PC-9 (cell line): ENCODE results near the gene TRH. TPM values are rescaled to one million over a fixed set of nuclear protein-coding genes. Genes with fewer than 3 reads are reported as not detected.

Source experiments
- BruUV-seq: library from RNA; stranded (reverse); fragments of 400-500 nt; replicated peaks from 2 replicates; lab custom pipeline; 2021; lab: Mats Ljungman, UMichigan
- CTCF ChIA-PET: fragments of 300-600 bp; sonication (Branson Sonifier 250); formaldehyde crosslinking; loops from one replicate; lab custom pipeline; 2022; ENCODE audit warnings: antibody characterized with exemption; lab: Charles Lee
- POLR2A ChIA-PET: fragments of 300-600 bp; sonication (Branson Sonifier 250); formaldehyde crosslinking; loops from one replicate; lab custom pipeline; 2022; ENCODE audit warnings: antibody characterized with exemption; ENCODE audit not compliant: unreplicated experiment; lab: Charles Lee
- DNase-seq, 2 experiments: peaks; one replicate each; pipeline versions ENCODE4 v3.0.0 to v3.0.0-alpha.2; 2015 to 2022; ENCODE audit warnings: mixed read lengths in 1 of 2
- H2AFZ ChIP-seq: fragments of 200-600 bp; sonication (generic); 2 replicates; pipeline ENCODE4 v1.8.1; 2017; ENCODE audit warnings: antibody characterized with exemption
- H3F3A ChIP-seq: fragments of 200-600 bp; sonication (generic); 2 replicates; pipeline ENCODE4 v1.8.1; 2017; ENCODE audit warnings: antibody characterized with exemption, mild to moderate bottlenecking, low read depth; ENCODE audit not compliant: insufficient read depth
- H3K27ac ChIP-seq: fragments of 200-600 bp; sonication (generic); 2 replicates; pipeline ENCODE4 v1.6.1; 2016; ENCODE audit warnings: mixed run types
- H3K27me3 ChIP-seq: fragments of 200-600 bp; sonication (generic); 2 replicates; pipeline ENCODE4 v1.6.1; 2016; ENCODE audit warnings: low read depth, mixed run types; ENCODE audit not compliant: insufficient read depth
- H3K36me3 ChIP-seq: fragments of 200-600 bp; sonication (generic); 2 replicates; pipeline ENCODE4 v1.6.1; 2016; ENCODE audit warnings: low read depth, mixed run types
- H3K4me1 ChIP-seq: fragments of 200-600 bp; sonication (generic); replicated peaks from 2 replicates; pipeline ENCODE4 v1.6.1; 2016; ENCODE audit warnings: mixed run types; ENCODE audit not compliant: insufficient read depth
- H3K4me2 ChIP-seq: fragments of 200-600 bp; sonication (generic); 2 replicates; pipeline ENCODE4 v1.6.1; 2017; ENCODE audit warnings: mixed run types
- H3K4me3 ChIP-seq: fragments of 200-600 bp; sonication (generic); 2 replicates; pipeline ENCODE4 v1.6.1; 2016; ENCODE audit warnings: mixed run types
- H3K79me2 ChIP-seq: fragments of 200-600 bp; sonication (generic); 2 replicates; pipeline ENCODE4 v1.6.1; 2017; ENCODE audit warnings: low read depth, mixed run types
- H3K9me2 ChIP-seq: fragments of 200-600 bp; sonication (generic); 2 replicates; pipeline ENCODE4 v1.8.1; 2017; ENCODE audit warnings: mild to moderate bottlenecking; ENCODE audit not compliant: insufficient read depth
- H3K9me3 ChIP-seq: fragments of 200-600 bp; sonication (generic); 2 replicates; pipeline ENCODE4 v1.8.1; 2016; ENCODE audit warnings: low read depth; ENCODE audit not compliant: insufficient read depth
- H4K20me1 ChIP-seq: fragments of 200-600 bp; sonication (generic); 2 replicates; pipeline ENCODE4 v1.8.1; 2017; ENCODE audit not compliant: insufficient read depth
- EZH2 ChIP-seq: fragments of 200-600 bp; sonication (generic); IDR thresholded peaks from 2 replicates; pipeline ENCODE4 v1.8.0; 2017; ENCODE audit warnings: antibody characterized with exemption, low read depth
- intact Hi-C: fragments of 100-400 bp; cut with micrococcal nuclease; formaldehyde crosslinking; loops from one replicate; pipeline ENCODE4 v1.10.0; 2022; ENCODE audit not compliant: unreplicated experiment
- total RNA-seq: library from RNA; stranded (reverse); gene quantifications from 2 replicates; pipeline ENCODE4 v1.2.3, GENCODE V29; 2021
- TF ChIP-seq, protein P1 (sequence below): fragments of 200-600 bp; sonication (generic); conservative IDR thresholded peaks from 2 replicates; pipeline ENCODE4 v1.6.1; 2017; ENCODE audit warnings: mixed run types, antibody characterized with exemption, mild to moderate bottlenecking, moderate library complexity

Gene TRH
- total RNA-seq, 1 experiment from 2014 or later: not detected

DNA sequence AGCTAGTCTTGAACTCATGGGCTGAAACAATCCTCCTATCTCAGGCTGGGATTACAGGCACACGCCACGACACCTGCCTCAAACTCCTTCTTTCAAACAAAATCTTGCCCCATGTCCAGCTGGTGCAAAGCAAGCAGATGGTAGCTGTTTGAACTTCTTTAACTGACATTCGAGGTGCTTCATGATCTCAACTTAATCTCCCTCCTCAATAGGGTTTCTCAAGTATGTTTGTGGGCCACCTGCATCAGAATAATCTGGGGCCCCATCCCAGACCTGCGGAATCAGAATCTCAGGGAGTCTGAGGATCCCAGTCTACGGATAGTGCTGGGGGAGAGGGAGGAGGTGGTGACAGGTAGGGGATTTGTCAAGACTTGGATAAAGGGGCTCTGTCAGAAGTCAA, 20.9 kb upstream of the TRH start:
- H3K4me3 ChIP-seq: no peak overlapping the region
- intact Hi-C loops: no loop called here
- no peaks in the 10 kb centered on the region for H4K20me1 ChIP-seq
- H3K9me2 ChIP-seq: no peaks in the 10 kb centered on the region
- H3K27ac ChIP-seq: no peak overlapping the region
- TF ChIP-seq EZH2: no peak
- TF ChIP-seq, protein P1, sequence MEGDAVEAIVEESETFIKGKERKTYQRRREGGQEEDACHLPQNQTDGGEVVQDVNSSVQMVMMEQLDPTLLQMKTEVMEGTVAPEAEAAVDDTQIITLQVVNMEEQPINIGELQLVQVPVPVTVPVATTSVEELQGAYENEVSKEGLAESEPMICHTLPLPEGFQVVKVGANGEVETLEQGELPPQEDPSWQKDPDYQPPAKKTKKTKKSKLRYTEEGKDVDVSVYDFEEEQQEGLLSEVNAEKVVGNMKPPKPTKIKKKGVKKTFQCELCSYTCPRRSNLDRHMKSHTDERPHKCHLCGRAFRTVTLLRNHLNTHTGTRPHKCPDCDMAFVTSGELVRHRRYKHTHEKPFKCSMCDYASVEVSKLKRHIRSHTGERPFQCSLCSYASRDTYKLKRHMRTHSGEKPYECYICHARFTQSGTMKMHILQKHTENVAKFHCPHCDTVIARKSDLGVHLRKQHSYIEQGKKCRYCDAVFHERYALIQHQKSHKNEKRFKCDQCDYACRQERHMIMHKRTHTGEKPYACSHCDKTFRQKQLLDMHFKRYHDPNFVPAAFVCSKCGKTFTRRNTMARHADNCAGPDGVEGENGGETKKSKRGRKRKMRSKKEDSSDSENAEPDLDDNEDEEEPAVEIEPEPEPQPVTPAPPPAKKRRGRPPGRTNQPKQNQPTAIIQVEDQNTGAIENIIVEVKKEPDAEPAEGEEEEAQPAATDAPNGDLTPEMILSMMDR: no peak
- H3K9me3 ChIP-seq: no peaks in the 10 kb centered on the region
- H3K36me3 ChIP-seq: no peaks in the 10 kb centered on the region
- H3K27me3 ChIP-seq: peaks cover 30% of the 10 kb centered on the region
- DNase-seq: no peak
- no peaks in the 10 kb centered on the region for H3K79me2 ChIP-seq
- CTCF ChIA-PET: no interaction called here
- no peaks in the 10 kb centered on the region for H3F3A ChIP-seq
- no peak overlapping the region for H3K4me2 ChIP-seq
- POLR2A ChIA-PET: no interaction called here
- H3K4me1 ChIP-seq: no peaks in the 10 kb centered on the region
- no TSS peak for BruUV-seq
- H2AFZ ChIP-seq: no peak overlapping the region

DNA sequence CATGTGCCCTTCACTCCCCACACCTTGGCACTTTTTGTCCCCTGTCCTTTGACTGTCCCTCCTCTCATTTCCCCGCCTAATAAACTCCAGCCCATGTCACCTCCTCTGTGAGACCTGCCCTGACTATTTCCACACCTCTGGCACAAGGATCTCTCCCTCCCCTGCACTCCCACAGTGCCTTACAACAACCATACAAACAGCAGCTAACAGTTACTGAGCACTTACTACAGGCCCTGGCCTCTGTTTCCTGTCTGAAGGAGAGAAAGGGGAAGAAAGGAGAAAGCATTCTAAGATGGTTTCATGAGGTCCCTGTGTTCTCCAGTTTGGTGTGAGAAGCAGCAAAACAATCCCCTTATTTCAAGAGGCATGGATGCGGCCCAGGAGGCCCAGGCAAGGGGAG, 20.0 kb upstream of the TRH start:
- ChIA-PET POLR2A (no interaction called here), CTCF (no interaction called here)
- Histone ChIP-seq H2AFZ (no peak overlapping the region), H3K27me3 (peaks cover 28% of the 10 kb centered on the region), H3K4me1 (no peaks in the 10 kb centered on the region), H3K36me3 (no peaks in the 10 kb centered on the region), H3K27ac (no peak overlapping the region), H3K4me2 (no peak overlapping the region), H3K79me2 (no peaks in the 10 kb centered on the region), H3K9me3 (no peaks in the 10 kb centered on the region), H3F3A (no peaks in the 10 kb centered on the region), H3K4me3 (no peak overlapping the region), H3K9me2 (no peaks in the 10 kb centered on the region), H4K20me1 (no peaks in the 10 kb centered on the region)
- intact Hi-C loops: no loop called here
- no peak for TF ChIP-seq EZH2
- TF ChIP-seq, protein P1: no peak
- no TSS peak for BruUV-seq
- no peak for DNase-seq

GRCh38 chr3:129956936-129957335, 17.6 kb upstream of the TRH start:
- CTCF ChIA-PET: no interaction called here
- intact Hi-C loops: no loop called here
- no peak for DNase-seq

More at GRCh38 chr3:129956936-129957335, 17.6 kb upstream of the TRH start:
- Histone ChIP-seq H3K27ac (no peak overlapping the region), H3K79me2 (no peaks in the 10 kb centered on the region), H3F3A (no peaks in the 10 kb centered on the region), H3K4me2 (no peak overlapping the region), H2AFZ (no peak overlapping the region), H3K4me3 (no peak overlapping the region), H3K36me3 (no peaks in the 10 kb centered on the region), H4K20me1 (no peaks in the 10 kb centered on the region), H3K4me1 (no peaks in the 10 kb centered on the region), H3K9me2 (no peaks in the 10 kb centered on the region), H3K27me3 (peaks cover 28% of the 10 kb centered on the region), H3K9me3 (no peaks in the 10 kb centered on the region)
- TF ChIP-seq, protein P1: no peak
- TF ChIP-seq EZH2: no peak
- POLR2A ChIA-PET: no interaction called here
- no TSS peak for BruUV-seq
